ENCODE data around the gene PPP2R2D. TPM values are rescaled to one million over a fixed set of nuclear protein-coding genes. Genes with fewer than 3 reads are reported as not detected.
A peak's percentile ranks its signal among the peaks of the same experiment; 100 is the strongest.

Gene PPP2R2D
- total RNA-seq, 2 donors from 2014 or later: 23.8 to 30.6 TPM

- no peak for TF ChIP-seq CTCF (IDR thresholded peaks at IDR 0.05)
- DNase-seq (ENCODE audit: low spot score): no peak
- Histone ChIP-seq H3K9me3 (no peaks in the 10 kb centered on the region), H3K36me3 (peaks cover 6% of the 10 kb centered on the region), H3K27me3 (no peaks in the 10 kb centered on the region), H3K4me1 (peaks cover 0 to 46% of the 10 kb centered on the region in 2 donors), H3K27ac (no peak overlapping the region), H3K4me3 (peak overlapping the region in 1 of 2 donors; percentile 76)
These were observed 1.9 kb downstream of the PPP2R2D start for GRCh38 chr10:131902691-131903090.

DNA sequence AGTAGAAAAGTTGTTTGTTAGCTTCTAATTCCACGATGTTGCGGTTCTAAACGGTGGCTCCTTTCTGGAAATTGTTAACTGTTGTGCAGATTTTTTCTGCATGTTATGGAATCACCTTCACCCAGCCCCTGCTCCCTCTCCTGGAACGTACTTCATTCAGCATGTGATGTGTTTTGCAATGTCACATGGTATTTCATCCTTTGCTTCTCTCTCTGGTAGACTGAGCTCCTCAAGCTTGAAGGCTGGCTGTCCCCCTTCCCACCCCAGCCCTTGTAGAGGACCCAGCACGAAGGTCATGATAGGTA lies 4.4 kb downstream of the PPP2R2D start:
- Histone ChIP-seq H3K27ac (no peak overlapping the region), H3K4me1 (peaks cover 0 to 51% of the 10 kb centered on the region in 2 donors), H3K36me3 (peaks cover 6% of the 10 kb centered on the region), H3K9me3 (no peaks in the 10 kb centered on the region), H3K27me3 (no peaks in the 10 kb centered on the region), H3K4me3 (no peak overlapping the region)
- no peak for TF ChIP-seq CTCF (IDR thresholded peaks at IDR 0.05)
- no peak for DNase-seq (ENCODE audit: low spot score)

DNA sequence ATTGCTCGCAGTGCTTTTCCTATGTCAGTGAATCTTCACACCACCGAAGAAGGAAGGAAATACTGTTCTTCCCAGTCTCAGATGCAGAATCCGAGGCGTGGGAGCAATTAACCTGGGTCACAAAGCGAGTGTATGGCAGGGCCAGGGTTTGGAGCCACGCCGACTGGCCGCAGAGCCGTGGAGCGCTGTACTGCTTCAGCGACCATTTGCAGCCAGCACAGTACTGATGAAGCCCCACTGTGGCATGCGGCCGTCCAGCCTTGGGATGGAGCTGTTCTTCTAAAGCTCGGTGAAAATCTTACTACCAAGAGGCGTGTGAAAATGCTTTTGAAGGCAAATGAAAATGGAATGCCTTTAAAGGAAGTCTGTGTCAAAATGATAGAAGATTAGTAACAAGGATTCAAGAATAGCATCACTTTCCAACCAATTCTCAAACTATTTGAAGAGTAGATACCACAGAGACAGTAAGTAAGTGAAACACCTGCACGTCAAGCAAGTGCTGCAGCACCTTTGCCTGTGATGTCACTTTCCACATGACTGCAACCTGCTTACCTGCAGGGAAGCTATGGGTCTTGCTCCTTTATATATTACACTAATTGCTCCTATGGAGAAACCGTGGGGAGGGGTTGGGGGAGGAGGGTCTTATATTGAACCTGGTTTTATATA lies 4.9 kb downstream of the PPP2R2D start:
- no peak for DNase-seq (ENCODE audit: low spot score)
- Histone ChIP-seq H3K27me3 (no peaks in the 10 kb centered on the region), H3K4me1 (peaks cover 0 to 55% of the 10 kb centered on the region in 2 donors), H3K4me3 (no peak overlapping the region), H3K27ac (no peak overlapping the region), H3K36me3 (peaks cover 6% of the 10 kb centered on the region), H3K9me3 (no peaks in the 10 kb centered on the region)
- TF ChIP-seq CTCF (IDR thresholded peaks at IDR 0.05): no peak

DNA sequence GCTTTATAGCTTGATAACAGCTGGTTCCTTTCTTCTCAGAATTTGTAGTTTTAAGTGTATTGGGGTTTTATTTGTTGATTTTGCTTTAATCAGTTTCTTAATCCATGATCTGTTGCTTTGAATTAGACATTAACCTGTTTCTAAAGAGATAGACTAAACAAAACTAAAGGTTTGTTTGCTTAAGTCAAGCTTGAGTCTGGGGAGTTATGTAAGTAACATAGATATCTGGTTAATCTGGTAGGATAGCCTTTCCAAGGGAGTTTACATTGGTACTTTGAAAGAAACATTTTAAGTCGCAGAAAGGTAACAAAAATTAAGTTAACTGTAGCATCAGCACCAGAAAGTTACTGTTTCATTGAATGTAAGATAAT lies 5.4 kb downstream of the PPP2R2D start:
- DNase-seq (ENCODE audit: low spot score): no peak
- TF ChIP-seq CTCF (IDR thresholded peaks at IDR 0.05): no peak
- H3K27ac ChIP-seq: no peak overlapping the region
- peaks cover 0 to 60% of the 10 kb centered on the region in 2 donors for H3K4me1 ChIP-seq
- no peaks in the 10 kb centered on the region for H3K9me3 ChIP-seq
- no peak overlapping the region for H3K4me3 ChIP-seq
- H3K27me3 ChIP-seq: no peaks in the 10 kb centered on the region
- H3K36me3 ChIP-seq: peaks cover 6% of the 10 kb centered on the region

- peaks cover 0 to 53% of the 10 kb centered on the region in 2 donors for H3K4me1 ChIP-seq
- H3K9me3 ChIP-seq: no peaks in the 10 kb centered on the region
- H3K27me3 ChIP-seq: no peaks in the 10 kb centered on the region
- H3K27ac ChIP-seq: no peak overlapping the region
- no peak for DNase-seq (ENCODE audit: low spot score)
- no peak overlapping the region for H3K4me3 ChIP-seq
- peaks cover 6% of the 10 kb centered on the region for H3K36me3 ChIP-seq
- TF ChIP-seq CTCF (IDR thresholded peaks at IDR 0.05): no peak
These were observed 6.9 kb downstream of the PPP2R2D start for GRCh38 chr10:131907679-131908078.

DNA sequence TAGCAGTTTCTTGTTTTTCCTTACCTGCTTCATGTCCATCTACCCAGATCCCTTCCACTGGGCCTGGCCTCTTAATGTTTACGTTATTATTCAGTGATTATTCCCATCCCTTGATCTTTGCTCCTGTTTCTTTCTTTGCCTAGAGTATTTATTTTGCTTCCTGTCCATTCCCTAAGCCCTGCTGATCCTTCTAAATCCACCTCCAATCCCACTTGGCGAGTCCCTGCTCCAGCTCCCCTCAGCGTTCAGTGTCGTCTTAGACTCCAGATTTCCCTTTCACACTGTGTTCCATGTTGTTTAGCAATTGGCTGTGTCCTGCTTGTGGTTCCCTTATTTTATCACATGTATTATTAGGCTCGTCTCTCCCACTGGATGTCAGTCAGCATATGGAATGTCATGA lies 7.3 kb downstream of the PPP2R2D start:
- Histone ChIP-seq H3K4me1 (peaks cover 0 to 48% of the 10 kb centered on the region in 2 donors), H3K4me3 (no peak overlapping the region), H3K27me3 (no peaks in the 10 kb centered on the region), H3K36me3 (peaks cover 6% of the 10 kb centered on the region), H3K27ac (no peak overlapping the region), H3K9me3 (no peaks in the 10 kb centered on the region)
- TF ChIP-seq CTCF (IDR thresholded peaks at IDR 0.05): no peak
- no peak for DNase-seq (ENCODE audit: low spot score)
